AG09309 (cell line): Measurements from ENCODE around the gene DGKB.

Experiments used
- DNase-seq: peaks from one replicate; pipeline ENCODE4 v3.0.0-alpha.2; 2010; ENCODE audit warnings: low read depth
- H3K4me3 ChIP-seq: 2 replicates; pipeline ENCODE4 v1.5.1; 2011; ENCODE audit warnings: mild to moderate bottlenecking, low read depth, low read length, moderate library complexity; ENCODE audit not compliant: control insufficient read depth
- CTCF ChIP-seq: IDR thresholded peaks from 2 replicates; pipeline ENCODE4 v1.5.1; 2011; ENCODE audit warnings: mild to moderate bottlenecking, low read depth, low read length, inconsistent platforms; ENCODE audit not compliant: insufficient read depth, control insufficient read depth; ENCODE audit errors: missing control alignments

Gene DGKB

GRCh38 chr7:14899030-14899429 lies 3.5 kb downstream of the DGKB start:
- no peak overlapping the region for H3K4me3 ChIP-seq
- TF ChIP-seq CTCF: no peak
- DNase-seq: no peak

GRCh38 chr7:14896461-14896860 lies 6.1 kb downstream of the DGKB start:
- H3K4me3 ChIP-seq: no peak overlapping the region
- no peak for TF ChIP-seq CTCF
- no peak for DNase-seq

- H3K4me3 ChIP-seq: no peak overlapping the region
- TF ChIP-seq CTCF: no peak
- no peak for DNase-seq
Observed at GRCh38 chr7:14894826-14895225, 7.7 kb downstream of the DGKB start.

- H3K4me3 ChIP-seq: no peak overlapping the region
- no peak for DNase-seq
- no peak for TF ChIP-seq CTCF
Observed at GRCh38 chr7:14892961-14893360, 9.6 kb downstream of the DGKB start.

- TF ChIP-seq CTCF: no peak
- no peak overlapping the region for H3K4me3 ChIP-seq
- no peak for DNase-seq
Observed at GRCh38 chr7:14891289-14891688, 11.3 kb downstream of the DGKB start.

GRCh38 chr7:14888962-14889361 lies 13.6 kb downstream of the DGKB start:
- TF ChIP-seq CTCF: no peak
- no peak overlapping the region for H3K4me3 ChIP-seq
- DNase-seq: no peak

GRCh38 chr7:14886533-14886932 lies 16.0 kb downstream of the DGKB start:
- TF ChIP-seq CTCF: no peak
- no peak for DNase-seq
- H3K4me3 ChIP-seq: no peak overlapping the region
